HEK293 (cell line): ENCODE results near the gene FOXN3.

Source experiments
- CTCF ChIA-PET: fragments of 350-600 bp; formaldehyde crosslinking; extraction: SDS; loops from one replicate; lab custom pipeline; 2021; ENCODE audit warnings: antibody characterized with exemption; lab: Yijun Ruan, JAX
- POLR2A ChIA-PET: fragments of 300-600 bp; formaldehyde crosslinking; extraction: SDS; loops from one replicate; lab custom pipeline; 2020; ENCODE audit warnings: antibody characterized with exemption, inconsistent platforms; lab: Yijun Ruan, JAX
- H3K27ac ChIP-seq: fragments of 200-500 bp; sonication (Bioruptor generic); 2 replicates; pipeline ENCODE4 v1.5.1; 2014; ENCODE audit warnings: low read depth, low read length, control low read depth, inconsistent platforms; ENCODE audit errors: extremely low read depth
- H3K36me3 ChIP-seq, 2 experiments: fragments of 200-500 bp in 1 of 2; sonication (Bioruptor generic) in 1 of 2; 1 replicate in 1 of 2; 2 replicates in 1 of 2; pipeline ENCODE4 v1.5.1; 2014 to 2017; ENCODE audit warnings: inconsistent platforms in 2 of 2, low read length in 2 of 2; ENCODE audit not compliant: control insufficient read depth in 2 of 2, insufficient read depth in 1 of 2
- H3K4me1 ChIP-seq: fragments of 200-500 bp; sonication (Bioruptor generic); 2 replicates; pipeline ENCODE4 v1.5.1; 2014; ENCODE audit warnings: mild to moderate bottlenecking, low read length, inconsistent platforms; ENCODE audit not compliant: control insufficient read depth, insufficient read depth
- H3K4me3 ChIP-seq: 2 replicates; pipeline ENCODE4 v1.5.1; 2011; ENCODE audit warnings: low read depth, mild to moderate bottlenecking, control low read depth, low read length, moderate library complexity
- H3K9me3 ChIP-seq: fragments of 200-500 bp; sonication (Bioruptor generic); 2 replicates; pipeline ENCODE4 v1.5.1; 2014; ENCODE audit warnings: low read depth, low read length, inconsistent platforms; ENCODE audit not compliant: control insufficient read depth, insufficient read depth
- GLIS2 ChIP-seq: fragments of 450-650 bp; formaldehyde crosslinking; IDR thresholded peaks from 2 replicates; pipeline ENCODE4 v1.5.1; 2016; ENCODE audit warnings: missing biosample characterization, missing genetic modification characterization
- HOXD13 ChIP-seq: sonication (generic); formaldehyde crosslinking; IDR thresholded peaks from 2 replicates; pipeline ENCODE4 v1.8.0; 2022; ENCODE audit warnings: missing genetic modification reagents, borderline replicate concordance
- PBX3 ChIP-seq: sonication (generic); formaldehyde crosslinking; IDR thresholded peaks from 2 replicates; pipeline ENCODE4 v1.8.1; 2022; ENCODE audit warnings: mild to moderate bottlenecking, moderate library complexity, missing genetic modification reagents
- PRDM10 ChIP-seq: fragments of 450-650 bp; formaldehyde crosslinking; IDR thresholded peaks from 2 replicates; pipeline ENCODE4 v1.5.1; 2016; ENCODE audit warnings: missing biosample characterization, missing genetic modification characterization
- SCRT2 ChIP-seq: fragments of 450-650 bp; formaldehyde crosslinking; IDR thresholded peaks from 2 replicates; pipeline ENCODE4 v1.5.1; 2016; ENCODE audit warnings: missing biosample characterization, missing genetic modification characterization
- TSHZ1 ChIP-seq: fragments of 450-650 bp; formaldehyde crosslinking; IDR thresholded peaks from 2 replicates; pipeline ENCODE4 v1.5.1; 2016; ENCODE audit warnings: missing biosample characterization, missing genetic modification characterization, borderline replicate concordance
- ZBTB26 ChIP-seq: fragments of 450-650 bp; formaldehyde crosslinking; optimal IDR thresholded peaks from 2 replicates; pipeline ENCODE3; 2016; ENCODE audit warnings: missing biosample characterization, mild to moderate bottlenecking, missing genetic modification characterization
- ZEB2 ChIP-seq: fragments of 450-650 bp; formaldehyde crosslinking; IDR thresholded peaks from 2 replicates; pipeline ENCODE4 v1.5.1; 2016; ENCODE audit warnings: missing biosample characterization, missing genetic modification characterization
- ZNF121 ChIP-seq: fragments of 450-650 bp; formaldehyde crosslinking; IDR thresholded peaks from 2 replicates; pipeline ENCODE4 v1.5.1; 2016; ENCODE audit warnings: missing biosample characterization, missing genetic modification characterization
- ZNF202 ChIP-seq: fragments of 450-650 bp; formaldehyde crosslinking; IDR thresholded peaks from 2 replicates; pipeline ENCODE4 v1.5.1; 2016; ENCODE audit warnings: missing biosample characterization, missing genetic modification characterization, borderline replicate concordance
- ZNF335 ChIP-seq: fragments of 450-650 bp; formaldehyde crosslinking; conservative IDR thresholded peaks from 2 replicates; pipeline ENCODE4 v1.5.1; 2016; ENCODE audit warnings: missing biosample characterization, missing genetic modification characterization
- ZNF37A ChIP-seq: fragments of 450-650 bp; IDR thresholded peaks from 2 replicates; pipeline ENCODE4 v1.5.1; 2018; ENCODE audit warnings: missing biosample characterization, missing genetic modification characterization
- ZNF391 ChIP-seq: fragments of 450-650 bp; formaldehyde crosslinking; IDR thresholded peaks from 2 replicates; pipeline ENCODE4 v1.5.1; 2016; ENCODE audit warnings: low read depth, missing biosample characterization, missing genetic modification characterization, borderline replicate concordance
- ZNF404 ChIP-seq: fragments of 450-650 bp; formaldehyde crosslinking; IDR thresholded peaks from 2 replicates; pipeline ENCODE4 v1.5.1; 2017; ENCODE audit warnings: missing biosample characterization, missing genetic modification characterization
- ZNF488 ChIP-seq: fragments of 450-650 bp; formaldehyde crosslinking; IDR thresholded peaks from 2 replicates; pipeline ENCODE4 v1.5.1; 2016; ENCODE audit warnings: missing biosample characterization, missing genetic modification characterization
- ZNF513 ChIP-seq: fragments of 450-650 bp; IDR thresholded peaks from 2 replicates; pipeline ENCODE4 v1.5.1; 2018; ENCODE audit warnings: missing biosample characterization, missing genetic modification characterization
- ZNF521 ChIP-seq: fragments of 450-650 bp; formaldehyde crosslinking; IDR thresholded peaks from 2 replicates; pipeline ENCODE4 v1.5.1; 2017; ENCODE audit warnings: missing biosample characterization, mild to moderate bottlenecking, missing genetic modification characterization
- ZNF558 ChIP-seq: fragments of 450-650 bp; formaldehyde crosslinking; IDR thresholded peaks from 2 replicates; pipeline ENCODE4 v1.5.1; 2016; ENCODE audit warnings: missing biosample characterization, missing genetic modification characterization
- ZNF610 ChIP-seq: fragments of 450-650 bp; formaldehyde crosslinking; IDR thresholded peaks from 2 replicates; pipeline ENCODE4 v1.5.1; 2016; ENCODE audit warnings: missing biosample characterization, missing genetic modification characterization, borderline replicate concordance
- ZNF623 ChIP-seq: fragments of 450-650 bp; formaldehyde crosslinking; IDR thresholded peaks from 2 replicates; pipeline ENCODE4 v1.5.1; 2016; ENCODE audit warnings: missing biosample characterization, missing genetic modification characterization
- ZNF629 ChIP-seq: fragments of 450-650 bp; formaldehyde crosslinking; IDR thresholded peaks from 2 replicates; pipeline ENCODE4 v1.5.1; 2017; ENCODE audit warnings: missing biosample characterization, missing genetic modification characterization

Gene FOXN3

GRCh38 chr14:89350152-89350551 lies 66.9 kb downstream of the FOXN3 start:
- Histone ChIP-seq H3K4me1 (peaks cover 13% of the 10 kb centered on the region), H3K36me3 (peaks cover 0 to 22% of the 10 kb centered on the region in 2 experiments; a peak in 1 of 3 replicates), H3K4me3 (no peak overlapping the region), H3K9me3 (no peaks in the 10 kb centered on the region), H3K27ac (no peak overlapping the region)
- CTCF ChIA-PET = no interaction called here
- TF ChIP-seq ZNF404 (tag by site-specific recombination) (no peak), ZNF335 (tag by site-specific recombination) (no peak), PRDM10 (no peak), HOXD13 (CRISPR knock-in tag) (no peak), ZNF37A (tag by site-specific recombination) (no peak), GLIS2 (tag by site-specific recombination) (no peak), ZEB2 (tag by site-specific recombination) (no peak), TSHZ1 (tag by site-specific recombination) (no peak), ZNF488 (tag by site-specific recombination) (no peak)
- POLR2A ChIA-PET = no interaction called here

GRCh38 chr14:89349171-89350008 lies 67.6 kb downstream of the FOXN3 start:
- no peak for TF ChIP-seq ZNF623
- TF ChIP-seq ZNF558 (tag by site-specific recombination) = no peak
- no peak for TF ChIP-seq ZNF629 (tag by site-specific recombination)
- TF ChIP-seq ZNF391 (tag by site-specific recombination) = no peak
- no peak for TF ChIP-seq ZNF513 (tag by site-specific recombination)
- TF ChIP-seq ZBTB26 (tag by site-specific recombination) = no peak
- no peak for TF ChIP-seq ZNF521
- TF ChIP-seq ZNF610 = no peak
- no peak for TF ChIP-seq SCRT2 (tag by site-specific recombination)
- TF ChIP-seq PBX3 (CRISPR knock-in tag) = no peak
- no peak for TF ChIP-seq ZNF121
- TF ChIP-seq ZNF202 (tag by site-specific recombination) = no peak
- CTCF ChIA-PET = interaction anchor here (0.7 kb wide), 1 partner anchor 397 kb away, joined by 3 read pairs; no protein-coding TSS in a partner anchor

More at GRCh38 chr14:89349171-89350008, 67.6 kb downstream of the FOXN3 start:
- Histone ChIP-seq H3K27ac (no peak overlapping the region), H3K4me1 (peaks cover 13% of the 10 kb centered on the region), H3K36me3 (peaks cover 0 to 22% of the 10 kb centered on the region in 2 experiments; a peak in 1 of 3 replicates), H3K4me3 (no peak overlapping the region), H3K9me3 (no peaks in the 10 kb centered on the region)
- POLR2A ChIA-PET = no interaction called here
